Skeletal muscle satellite cell (primary cell): ENCODE results near the gene GJB6.

Experiments
- H3K27me3 ChIP-seq: 2 replicates; pipeline ENCODE4 v1.7.0; 2013; ENCODE audit warnings: low read length; ENCODE audit not compliant: control insufficient read depth, insufficient read depth
- H3K36me3 ChIP-seq: 2 replicates; pipeline ENCODE4 v1.7.0; 2013; ENCODE audit warnings: mild to moderate bottlenecking, control low read depth, low read length; ENCODE audit not compliant: insufficient read depth
- H3K4me1 ChIP-seq: 2 replicates; pipeline ENCODE4 v1.7.0; 2013; ENCODE audit warnings: low read length; ENCODE audit not compliant: control insufficient read depth, insufficient read depth
- H3K4me2 ChIP-seq: 2 replicates; pipeline ENCODE4 v1.7.0; 2013; ENCODE audit warnings: mild to moderate bottlenecking, low read length
- H3K4me3 ChIP-seq: 2 replicates; pipeline ENCODE4 v1.7.0; 2013; ENCODE audit warnings: low read length
- H3K9ac ChIP-seq: 2 replicates; pipeline ENCODE4 v1.7.0; 2013; ENCODE audit warnings: mild to moderate bottlenecking, low read depth, low read length, moderate library complexity
- H3K9me3 ChIP-seq: replicated peaks from 2 replicates; pipeline ENCODE4 v1.7.0; 2013; ENCODE audit warnings: mild to moderate bottlenecking, control low read depth, low read length

Gene GJB6

DNA sequence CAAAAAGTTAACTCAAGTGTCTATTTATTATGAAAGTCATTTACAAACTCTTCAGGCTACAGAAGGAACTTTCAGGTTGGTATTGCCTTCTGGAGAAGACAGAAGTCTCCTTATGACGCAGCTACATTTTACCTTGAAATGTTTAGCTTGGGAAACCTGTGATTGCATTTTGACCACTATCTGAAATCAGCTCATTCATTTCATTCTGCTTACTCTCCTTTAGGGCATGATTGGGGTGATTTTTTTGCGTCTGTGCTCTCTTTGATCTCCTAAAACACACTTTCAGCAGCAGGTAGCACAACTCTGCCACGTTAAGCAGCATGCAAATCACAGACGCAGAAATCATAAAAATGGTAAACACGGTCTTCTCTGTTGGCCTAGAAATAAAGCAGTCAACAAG is 9.6 kb downstream of the GJB6 start:
- Histone ChIP-seq H3K4me2 (no peak overlapping the region), H3K9ac (no peak overlapping the region), H3K9me3 (no peaks in the 10 kb centered on the region), H3K4me1 (no peaks in the 10 kb centered on the region), H3K4me3 (no peak overlapping the region), H3K27me3 (peaks cover 69% of the 10 kb centered on the region), H3K36me3 (no peaks in the 10 kb centered on the region)

DNA sequence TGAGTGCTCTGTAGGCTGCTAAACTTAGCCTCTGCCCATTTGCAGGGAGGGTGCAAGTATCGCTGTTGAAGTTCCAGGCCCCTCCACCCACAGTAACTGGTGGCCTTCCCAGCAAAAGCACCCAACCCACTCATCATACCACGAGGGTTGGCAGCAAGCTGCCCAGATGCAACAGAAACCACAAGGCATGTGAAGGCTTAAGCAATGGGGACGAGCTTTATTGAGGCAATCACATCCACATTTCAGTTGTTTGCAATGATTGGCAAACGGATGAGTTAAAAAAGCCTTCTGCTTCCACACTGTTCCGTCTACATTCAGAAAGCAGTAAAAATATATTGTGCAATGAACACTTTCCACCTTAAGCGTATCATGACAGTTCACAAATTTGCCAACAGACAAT is 10.3 kb downstream of the GJB6 start:
- Histone ChIP-seq H3K4me1 (no peaks in the 10 kb centered on the region), H3K4me2 (no peak overlapping the region), H3K36me3 (no peaks in the 10 kb centered on the region), H3K27me3 (peaks cover 69% of the 10 kb centered on the region), H3K9me3 (no peaks in the 10 kb centered on the region), H3K9ac (no peak overlapping the region), H3K4me3 (no peak overlapping the region)

DNA sequence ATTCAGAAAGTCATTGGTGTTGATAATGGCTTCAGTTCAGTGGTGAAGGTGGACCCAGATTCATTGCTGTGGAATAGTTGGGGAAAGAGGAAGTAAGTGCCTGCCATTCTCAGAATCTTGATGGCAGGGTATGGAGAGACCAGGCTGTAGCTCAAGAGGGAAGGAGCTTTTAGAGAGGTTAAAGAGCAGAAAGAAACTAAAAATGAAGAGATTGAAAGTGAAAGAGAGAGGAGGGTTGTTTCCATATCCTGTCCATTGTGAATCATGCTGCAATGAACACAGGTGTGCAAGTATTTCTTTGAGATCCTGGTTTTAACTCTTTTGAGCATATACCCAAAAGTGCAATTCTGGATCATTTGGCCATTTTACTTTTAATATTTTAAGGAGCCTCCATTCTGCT is 12.5 kb downstream of the GJB6 start:
- H3K4me1 ChIP-seq, result no peaks in the 10 kb centered on the region
- H3K9ac ChIP-seq, result no peak overlapping the region
- no peak overlapping the region for H3K4me2 ChIP-seq
- no peaks in the 10 kb centered on the region for H3K36me3 ChIP-seq
- no peak overlapping the region for H3K4me3 ChIP-seq
- peaks cover 65% of the 10 kb centered on the region for H3K27me3 ChIP-seq
- H3K9me3 ChIP-seq, result no peaks in the 10 kb centered on the region

DNA sequence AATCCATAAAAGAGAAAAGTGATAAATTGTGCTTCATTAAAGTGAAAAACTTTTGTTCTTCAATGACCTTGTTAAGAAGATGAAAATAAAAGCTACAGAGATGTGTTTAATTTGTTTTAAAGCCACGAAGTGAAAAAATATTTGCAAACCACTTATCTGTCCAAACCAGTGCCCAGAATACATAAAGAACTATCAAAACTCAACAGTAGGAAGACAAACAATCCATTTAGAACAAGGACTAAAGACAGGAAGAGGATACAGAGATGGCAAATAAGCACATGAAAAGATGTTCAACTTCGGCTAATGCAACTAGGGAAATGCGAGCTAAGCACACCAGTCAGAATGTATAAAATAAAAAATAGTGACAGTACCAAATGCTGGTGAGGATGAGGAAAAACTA is 15.0 kb downstream of the GJB6 start:
- Histone ChIP-seq H3K9ac (no peak overlapping the region), H3K4me1 (no peaks in the 10 kb centered on the region), H3K4me3 (no peak overlapping the region), H3K27me3 (peaks cover 66% of the 10 kb centered on the region), H3K36me3 (no peaks in the 10 kb centered on the region), H3K9me3 (no peaks in the 10 kb centered on the region), H3K4me2 (no peak overlapping the region)

DNA sequence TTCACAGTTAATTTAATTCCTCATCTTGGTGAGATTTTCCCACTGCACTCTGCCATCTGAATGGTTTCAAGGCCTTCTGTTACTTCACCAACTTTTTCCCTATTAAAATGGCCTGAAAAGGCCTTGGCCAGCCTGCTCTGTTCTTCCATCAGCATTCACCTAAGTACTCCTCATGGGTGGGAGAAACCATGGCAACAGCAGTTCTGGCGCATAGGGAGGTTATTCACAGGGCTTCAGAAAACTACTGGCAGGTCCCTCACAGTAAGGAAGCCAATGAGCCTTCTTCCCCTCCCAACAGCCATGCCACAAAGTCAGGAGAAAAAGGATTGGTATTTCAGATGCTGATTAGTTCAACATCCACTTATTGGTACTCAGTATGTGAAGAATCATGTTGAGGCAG is 22.2 kb downstream of the GJB6 start:
- H3K9me3 ChIP-seq, result no peaks in the 10 kb centered on the region
- no peak overlapping the region for H3K4me2 ChIP-seq
- H3K27me3 ChIP-seq, result peaks cover 61% of the 10 kb centered on the region
- no peak overlapping the region for H3K4me3 ChIP-seq
- H3K4me1 ChIP-seq, result no peaks in the 10 kb centered on the region
- H3K36me3 ChIP-seq, result no peaks in the 10 kb centered on the region
- H3K9ac ChIP-seq, result no peak overlapping the region

DNA sequence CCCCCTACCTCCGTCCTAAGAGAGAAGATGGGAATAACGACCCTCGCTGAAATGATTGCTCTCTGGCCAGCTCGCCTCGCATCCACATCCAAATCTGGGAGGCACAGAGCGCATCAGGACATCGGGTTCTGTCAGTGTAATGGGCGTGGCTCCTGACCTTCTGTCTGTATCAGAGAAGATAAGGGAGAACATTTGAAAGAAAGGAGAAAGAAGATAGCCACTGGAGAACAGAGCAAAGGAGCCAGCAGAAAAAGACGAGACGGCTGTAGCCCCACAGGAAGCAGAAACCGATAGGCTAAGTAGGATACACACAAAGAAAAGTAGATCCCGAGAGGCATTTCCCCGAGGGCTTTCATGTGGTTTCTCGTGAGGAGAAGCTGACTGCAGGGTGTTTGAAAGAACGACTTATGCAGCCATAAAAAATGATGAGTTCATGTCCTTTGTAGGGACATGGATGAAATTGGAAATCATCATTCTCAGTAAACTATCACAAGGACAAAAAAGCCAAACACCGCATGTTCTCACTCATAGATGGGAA is 25.4 kb downstream of the GJB6 start:
- Histone ChIP-seq H3K9me3 (no peaks in the 10 kb centered on the region), H3K4me3 (no peak overlapping the region), H3K4me2 (no peak overlapping the region), H3K4me1 (no peaks in the 10 kb centered on the region), H3K27me3 (peaks cover 55% of the 10 kb centered on the region), H3K36me3 (no peaks in the 10 kb centered on the region), H3K9ac (no peak overlapping the region)

DNA sequence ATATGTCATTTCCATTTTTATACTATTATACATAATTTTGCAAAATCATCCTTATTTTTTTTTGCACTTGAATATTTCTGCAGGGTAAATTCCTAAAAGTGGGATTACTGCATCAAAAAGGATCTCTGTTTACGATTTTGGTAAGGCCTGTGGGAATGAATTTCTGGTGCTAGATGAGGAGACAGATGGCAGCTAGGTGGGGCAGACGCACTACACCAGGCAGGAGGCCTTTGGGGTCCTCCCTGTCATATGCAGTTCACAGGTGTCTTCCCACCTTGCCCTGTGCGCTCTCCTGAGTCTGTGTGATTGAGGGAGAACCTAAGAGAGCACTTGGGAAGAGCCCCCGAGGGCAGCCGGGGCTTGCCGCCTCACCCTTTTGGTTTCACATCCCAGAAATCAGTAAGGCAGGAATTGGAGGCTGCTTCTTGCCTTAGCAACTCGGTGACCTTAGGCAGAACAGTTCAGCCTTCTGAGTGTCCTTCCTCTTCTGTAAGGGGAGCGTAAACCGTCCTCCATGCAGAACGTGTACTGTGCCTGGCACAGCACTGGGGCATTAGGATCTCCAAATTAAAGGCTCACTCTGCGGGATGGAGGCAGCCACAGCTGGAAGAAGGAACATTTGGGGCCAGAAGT is 25.9 kb downstream of the GJB6 start:
- Histone ChIP-seq H3K9ac (no peak overlapping the region), H3K27me3 (peaks cover 59% of the 10 kb centered on the region), H3K36me3 (no peaks in the 10 kb centered on the region), H3K9me3 (no peaks in the 10 kb centered on the region), H3K4me3 (no peak overlapping the region), H3K4me2 (no peak overlapping the region), H3K4me1 (no peaks in the 10 kb centered on the region)

DNA sequence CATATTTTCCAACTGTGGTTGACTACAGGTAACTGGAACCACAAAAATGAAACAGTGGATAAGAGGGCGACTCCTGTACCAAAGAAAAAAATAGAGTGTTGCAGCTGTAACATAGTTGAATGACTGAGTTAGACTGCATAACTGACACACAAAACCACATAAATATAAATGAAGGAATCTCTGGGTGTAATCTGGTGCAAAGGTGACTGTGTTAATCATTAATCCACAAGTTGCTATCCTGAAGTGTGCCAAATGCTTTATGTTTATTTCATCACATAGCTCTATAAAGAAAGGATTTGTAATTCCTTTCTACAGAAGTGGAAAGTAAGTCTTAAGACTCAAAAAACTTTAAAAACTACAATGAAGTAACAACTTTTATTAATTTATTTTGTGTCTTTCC is 33.3 kb downstream of the GJB6 start:
- H3K4me2 ChIP-seq, result no peak overlapping the region
- H3K4me1 ChIP-seq, result no peaks in the 10 kb centered on the region
- no peaks in the 10 kb centered on the region for H3K36me3 ChIP-seq
- no peak overlapping the region for H3K9ac ChIP-seq
- no peak overlapping the region for H3K4me3 ChIP-seq
- no peaks in the 10 kb centered on the region for H3K9me3 ChIP-seq
- peaks cover 72% of the 10 kb centered on the region for H3K27me3 ChIP-seq

DNA sequence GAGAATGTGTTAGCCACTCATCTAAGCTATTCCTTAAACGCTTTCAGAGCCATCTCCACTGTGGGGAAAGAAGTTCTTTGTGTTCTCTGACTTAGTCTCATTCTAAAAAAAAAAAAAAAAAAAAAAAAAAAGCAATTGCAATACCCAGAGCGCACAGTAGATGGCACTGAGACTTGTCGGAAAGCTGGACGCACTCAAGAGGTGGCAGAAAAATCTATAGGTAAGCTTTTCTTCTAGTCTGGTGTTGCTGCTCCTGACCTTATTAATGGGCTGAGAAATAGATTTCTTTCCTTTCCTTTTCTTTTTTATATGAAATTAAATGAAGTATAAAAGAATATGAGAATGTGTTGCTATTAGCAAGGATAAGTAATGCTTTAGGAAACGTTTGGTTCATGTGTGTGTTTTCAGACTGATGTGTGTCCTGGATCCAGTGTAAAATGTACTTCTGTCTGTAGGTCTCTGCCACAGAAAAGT is 34.7 kb downstream of the GJB6 start:
- Histone ChIP-seq H3K36me3 (no peaks in the 10 kb centered on the region), H3K4me3 (no peak overlapping the region), H3K9ac (no peak overlapping the region), H3K27me3 (peaks cover 74% of the 10 kb centered on the region), H3K4me2 (no peak overlapping the region), H3K9me3 (no peaks in the 10 kb centered on the region), H3K4me1 (peaks cover 2% of the 10 kb centered on the region)

DNA sequence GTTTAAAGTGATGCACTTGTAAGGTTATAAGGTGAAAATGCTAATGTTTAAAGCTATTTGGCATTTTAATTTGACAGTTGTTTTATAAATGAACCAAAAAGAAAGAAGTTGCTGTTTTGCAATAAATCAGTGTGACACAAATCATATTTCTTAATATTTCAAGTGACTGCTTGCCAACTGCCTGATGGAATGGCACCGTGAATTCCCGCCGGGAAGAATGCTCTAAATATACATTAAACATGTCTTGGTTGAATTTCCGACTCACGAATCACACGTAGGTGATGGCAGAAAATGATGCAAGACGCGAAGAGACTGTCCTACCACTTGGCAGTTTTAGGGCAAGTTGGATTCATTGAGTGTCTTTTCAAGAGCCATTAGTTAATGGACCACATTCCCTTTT is 36.3 kb downstream of the GJB6 start:
- Histone ChIP-seq H3K4me3 (no peak overlapping the region), H3K9ac (no peak overlapping the region), H3K4me1 (peaks cover 5% of the 10 kb centered on the region), H3K36me3 (no peaks in the 10 kb centered on the region), H3K9me3 (no peaks in the 10 kb centered on the region), H3K4me2 (no peak overlapping the region), H3K27me3 (peaks cover 82% of the 10 kb centered on the region)

DNA sequence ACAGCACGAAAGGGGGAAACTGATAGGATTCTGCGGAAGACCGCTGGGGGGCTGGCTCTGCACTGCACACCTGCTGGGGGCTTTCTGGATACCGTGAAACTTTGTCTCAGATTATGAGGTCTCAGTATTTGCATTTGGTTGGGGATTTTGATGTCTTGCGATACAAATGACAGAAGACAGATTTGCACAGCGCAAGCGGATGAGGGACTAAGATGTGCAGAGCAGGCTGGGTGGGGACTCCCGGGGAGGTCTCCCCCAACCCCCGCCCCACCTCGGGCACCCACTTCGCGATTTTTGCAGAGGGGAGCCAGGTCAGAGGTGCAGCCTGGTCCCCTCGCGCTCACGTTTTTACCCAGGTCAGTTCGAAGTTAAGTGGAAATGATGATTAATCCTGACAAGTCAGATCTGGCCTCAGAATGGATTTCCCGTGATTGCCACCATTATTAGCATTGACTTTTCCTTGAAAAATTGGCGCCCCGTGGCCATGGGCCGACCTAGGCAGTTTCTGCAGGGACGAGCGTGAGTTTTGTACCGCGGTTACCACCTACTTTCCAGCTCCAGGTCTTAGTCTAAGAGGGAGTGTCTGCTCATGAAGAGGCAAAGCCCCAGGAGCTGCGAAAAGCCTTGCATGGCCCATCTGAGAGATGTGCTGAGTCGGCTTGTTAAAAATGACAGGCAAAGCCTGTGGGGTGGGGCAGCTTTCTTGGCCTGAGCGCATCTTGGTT is 38.0 kb downstream of the GJB6 start:
- H3K9ac ChIP-seq, result no peak overlapping the region
- no peak overlapping the region for H3K4me3 ChIP-seq
- H3K36me3 ChIP-seq, result no peaks in the 10 kb centered on the region
- H3K4me1 ChIP-seq, result peaks cover 7% of the 10 kb centered on the region
- H3K9me3 ChIP-seq, result no peaks in the 10 kb centered on the region
- H3K27me3 ChIP-seq, result peaks cover 81% of the 10 kb centered on the region
- H3K4me2 ChIP-seq, result peak overlapping the region; percentile 85
